ENCODE results near the gene CLTC. TPM values are rescaled to one million over a fixed set of nuclear protein-coding genes. Genes with fewer than 3 reads are reported as not detected.

The CLTC gene
- total and polyA plus RNA-seq, 10 of the 15 experiments (the other 5 are each of a cell fraction or from before 2014, with no cell fraction given) = 77.5 to 188 (median 129) TPM

- TF ChIP-seq MYC (IDR thresholded peaks at IDR 0.05; ENCODE audit: insufficient read depth, insufficient read length, insufficient replicate concordance, low read length, severe bottlenecking) (no peak), TAF1 (IDR thresholded peaks at IDR 0.05; ENCODE audit: borderline replicate concordance, low read depth, low read length) (peak; percentile 95), REST (IDR thresholded peaks at IDR 0.05; ENCODE audit: low read depth, low read length) (no peak), FOXK2 (IDR thresholded peaks at IDR 0.05) (no peak; the same call in 1 of the 2 replicates), EED (IDR thresholded peaks at IDR 0.05; ENCODE audit: low read depth) (peak; percentile 91), YBX1 (IDR thresholded peaks at IDR 0.05) (no peak), YY1 (IDR thresholded peaks at IDR 0.05; ENCODE audit: low read depth, low read length) (0 out of 2 replicates have a peak, but pooled peaks have one; percentile 7), SRF (IDR thresholded peaks at IDR 0.05; ENCODE audit: low read depth in 2 of 2, low read length in 2 of 2) (peak in 1 of 2 experiments; percentile 59; a peak in 1 of 4 replicates), FOXM1 (IDR thresholded peaks at IDR 0.05; ENCODE audit: low read depth, low read length) (no peak), POLR2AphosphoS2 (IDR thresholded peaks at IDR 0.05; ENCODE audit: low read depth, low read length) (peak; percentile 96), SMAD5 (IDR thresholded peaks at IDR 0.05; ENCODE audit: low read depth) (peak; percentile 90), ETV6 (conservative IDR thresholded peaks at IDR 0.05 in 1 of 2, IDR thresholded peaks at IDR 0.05 in 1 of 2; ENCODE audit: borderline replicate concordance in 1 of 2, low read depth in 1 of 2) (peak in 1 of 2 experiments; percentile 61; a peak in 2 of 4 replicates), PKNOX1 (IDR thresholded peaks at IDR 0.05) (peak; percentile 92), KDM1A (IDR thresholded peaks at IDR 0.05; ENCODE audit: borderline replicate concordance) (no peak), CUX1 (IDR thresholded peaks at IDR 0.05; ENCODE audit: insufficient replicate concordance, low read depth, low read length) (no peak), CREM (IDR thresholded peaks at IDR 0.05; ENCODE audit: low read depth) (peak; percentile 96), ATF7 (IDR thresholded peaks at IDR 0.05; ENCODE audit: low read depth) (peak; percentile 86), RFX5 (IDR thresholded peaks at IDR 0.05; ENCODE audit: low read depth, low read length) (no peak), SMAD1 (IDR thresholded peaks at IDR 0.05; ENCODE audit: low read depth, partially characterized antibody) (no peak), RUNX3 (IDR thresholded peaks at IDR 0.05; ENCODE audit: low read length) (peak; percentile 48), BMI1 (IDR thresholded peaks at IDR 0.05; ENCODE audit: borderline replicate concordance) (no peak)
Measured at GRCh38 chr17:59707149-59707970, 87.7 kb downstream of the CLTC start, which contains the start of the genes PTRH2 and VMP1 (continued).
